GM15510 (cell line): ENCODE data around the gene PDIA2.

Source experiments
- POLR2A ChIP-seq: IDR thresholded peaks from 3 replicates; pipeline ENCODE4 v1.6.1; 2011; ENCODE audit warnings: borderline replicate concordance; ENCODE audit not compliant: insufficient read length; ENCODE audit errors: extremely low read depth

PDIA2 gene

DNA sequence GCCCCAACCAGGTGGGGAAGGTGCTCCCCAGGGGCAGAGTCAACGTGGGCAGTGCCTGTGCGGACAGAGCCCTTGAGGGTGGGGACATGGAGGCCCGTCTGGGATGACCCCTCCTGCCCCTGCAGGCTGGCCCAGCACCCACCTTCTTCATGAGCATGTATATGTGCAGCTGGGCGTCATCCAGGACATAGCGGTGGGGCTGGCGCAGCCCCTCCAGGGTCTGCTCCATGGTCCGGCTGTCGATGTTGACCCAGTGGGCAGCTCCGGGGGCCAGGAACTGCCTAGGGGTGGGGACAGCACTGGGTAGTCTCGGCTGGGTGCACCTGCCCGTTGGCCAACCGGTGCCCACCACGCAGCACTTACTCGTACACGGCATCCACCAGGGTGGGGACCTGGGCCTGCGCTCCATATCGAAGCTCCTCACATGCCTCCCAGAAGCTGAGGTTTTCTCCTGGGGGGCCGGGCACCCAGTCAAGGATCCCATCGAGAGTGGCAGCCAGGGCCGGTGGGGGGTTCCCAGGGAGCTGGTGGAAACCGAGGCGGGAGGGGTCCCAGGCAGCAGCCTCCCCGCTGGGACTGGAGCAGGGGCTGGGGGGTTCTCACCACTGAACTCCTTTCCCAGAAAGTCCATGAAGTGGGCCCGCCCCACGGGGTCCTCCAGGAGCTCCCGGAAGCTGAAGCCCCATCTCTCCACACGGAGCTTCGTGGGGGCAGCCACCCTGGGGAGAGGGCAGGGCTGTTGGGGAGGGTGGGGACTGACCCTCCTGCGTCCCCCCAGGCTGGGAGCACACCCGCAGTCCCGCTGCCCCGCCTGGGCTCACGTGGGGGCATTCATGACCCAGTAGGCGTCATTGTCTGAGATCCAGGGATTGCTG lies 12.3 kb upstream of the PDIA2 start:
- TF ChIP-seq POLR2A = no peak

DNA sequence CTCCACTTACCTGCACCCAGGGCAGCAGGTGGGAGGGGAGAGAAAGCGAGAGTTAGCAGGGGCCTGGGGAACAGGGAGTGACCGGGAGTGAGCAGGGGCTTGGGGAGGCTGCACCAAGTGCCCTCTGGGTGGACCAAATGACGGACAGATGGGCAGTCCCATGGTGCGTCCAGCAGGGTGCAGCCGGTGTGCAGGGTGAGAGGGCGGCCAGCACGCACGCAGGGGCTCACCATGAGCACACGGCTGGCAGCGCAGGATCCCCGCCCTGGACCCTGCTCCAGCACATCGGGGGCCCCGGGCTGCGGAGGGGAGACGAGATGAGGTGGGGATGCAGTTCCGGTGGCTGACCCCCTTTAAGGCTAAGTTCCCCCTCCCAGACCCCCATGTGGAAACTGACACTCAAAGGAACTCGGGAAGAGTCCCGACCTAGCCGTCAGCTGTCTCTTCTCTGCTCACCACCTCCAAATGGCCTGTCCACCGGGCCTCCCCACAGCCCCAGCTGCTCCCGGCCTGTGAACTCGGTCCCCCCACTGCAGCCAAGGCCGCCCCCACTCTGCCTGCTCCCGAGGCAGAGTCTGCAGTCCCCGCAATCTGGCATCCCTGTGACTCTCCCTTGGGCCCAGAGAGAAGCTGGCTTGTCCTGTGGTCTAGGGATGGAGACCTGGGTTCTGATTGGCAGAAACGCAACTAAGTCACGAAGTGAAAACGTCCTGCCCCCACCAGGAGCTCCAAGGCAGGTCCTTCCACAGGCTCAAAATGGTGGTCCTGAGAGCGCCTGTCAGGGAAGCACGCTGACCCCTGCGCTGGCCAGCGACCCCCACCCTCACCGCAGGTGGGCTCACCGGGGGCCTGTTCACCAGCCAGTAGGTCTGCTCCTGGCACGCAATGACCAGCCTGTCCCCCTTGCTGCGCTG lies 10.1 kb upstream of the PDIA2 start:
- no peak for TF ChIP-seq POLR2A

DNA sequence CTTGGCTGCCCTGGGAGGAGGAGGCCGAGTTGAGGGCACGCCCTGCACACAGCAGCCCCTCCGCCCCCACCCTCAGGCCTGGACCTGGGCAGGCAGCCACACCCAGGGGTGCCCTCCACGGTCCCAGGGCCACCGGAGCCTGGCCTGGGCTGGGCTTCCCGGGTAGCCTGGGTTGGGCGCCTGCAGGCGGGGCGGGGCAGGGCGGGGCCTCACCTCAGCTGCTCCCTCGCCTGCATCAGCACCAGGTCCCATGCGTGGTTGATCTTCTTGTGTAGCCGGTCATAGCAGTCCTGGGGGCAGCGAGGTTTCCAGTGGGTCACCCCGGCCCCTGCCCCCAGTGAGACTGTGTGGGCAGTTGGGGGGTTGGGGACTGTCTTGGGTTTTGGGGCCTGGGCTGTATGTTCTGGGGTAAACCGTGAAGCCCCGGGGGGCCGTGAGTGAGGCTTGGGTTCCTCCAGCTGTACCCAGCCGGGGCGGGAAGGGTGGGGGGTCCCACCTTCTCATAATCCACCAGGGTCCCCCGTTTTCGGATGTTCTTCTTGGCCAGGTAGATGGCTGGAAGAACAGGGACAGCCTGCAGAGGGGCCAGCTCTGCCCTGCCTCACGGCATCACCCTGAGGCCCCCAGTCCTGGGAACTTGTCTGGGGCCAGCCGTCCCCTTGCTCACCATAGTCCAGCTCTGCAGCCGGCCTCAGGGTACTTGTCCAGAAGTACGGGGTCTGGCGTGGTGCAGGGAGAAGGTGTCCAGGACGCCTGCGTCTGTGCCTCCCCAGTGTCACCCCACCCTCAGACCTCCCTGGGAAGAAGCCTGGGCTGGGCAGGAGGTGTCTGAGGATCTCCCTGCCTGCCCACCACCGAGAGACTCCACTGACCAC lies 9.2 kb upstream of the PDIA2 start:
- TF ChIP-seq POLR2A = no peak

DNA sequence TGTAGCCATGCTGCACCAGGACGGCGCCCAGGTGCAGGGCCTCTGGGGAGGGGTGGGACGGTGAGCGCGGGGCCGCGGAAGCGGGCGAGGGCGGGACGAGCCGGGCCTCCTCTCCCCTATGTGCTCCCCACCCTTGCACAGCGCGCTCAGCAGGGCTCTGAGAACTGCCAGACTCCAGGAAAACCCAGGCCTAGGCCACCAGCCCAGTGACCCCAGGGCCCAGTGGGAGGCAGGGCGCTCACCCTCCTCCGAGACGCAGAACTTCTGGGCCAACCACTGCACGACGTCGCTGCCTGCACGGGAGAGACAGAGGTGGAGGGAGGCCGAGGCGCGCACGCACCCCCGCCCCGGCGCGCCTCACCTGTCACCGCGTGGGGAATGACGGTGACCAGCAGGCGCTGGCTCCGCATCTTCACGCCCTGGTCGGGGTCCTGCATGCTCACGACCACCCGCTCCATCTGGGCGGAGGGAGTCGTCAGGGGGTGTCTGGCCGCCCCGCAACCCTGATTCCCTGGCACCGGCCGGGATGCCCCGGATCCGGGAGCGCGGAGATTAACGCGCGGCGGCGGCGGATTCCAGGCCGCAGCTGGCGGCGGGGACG lies 7.8 kb upstream of the PDIA2 start:
- no peak for TF ChIP-seq POLR2A

DNA sequence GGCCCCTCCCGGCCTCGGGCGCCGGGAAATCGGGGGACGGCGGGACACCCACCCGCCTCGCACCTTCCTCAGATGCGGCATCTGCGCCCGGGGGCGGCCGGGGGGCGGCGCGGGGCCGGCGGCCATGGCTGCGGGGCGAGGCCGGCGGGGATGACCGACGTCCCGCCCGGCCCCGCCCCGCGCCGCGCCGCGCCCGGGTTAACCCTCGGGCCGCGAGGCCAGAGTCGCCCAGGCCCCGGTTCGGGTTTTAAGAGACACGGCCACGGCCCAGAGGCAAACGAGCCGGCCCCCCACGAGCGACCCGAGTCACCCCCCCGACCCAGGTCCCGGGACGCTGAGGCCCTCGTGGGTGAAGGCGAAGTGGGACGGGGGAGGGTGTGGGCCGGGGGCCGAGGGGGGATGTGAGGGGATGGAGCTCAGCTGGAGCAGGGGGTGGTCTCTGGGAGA lies 7.2 kb upstream of the PDIA2 start, which contains the start of gene RGS11:
TSS of gene RGS11 (minus strand) at position 159 of the 447 bp plus-strand sequence. CDS start at position 126, 33 bp downstream.
- TF ChIP-seq POLR2A = no peak

DNA sequence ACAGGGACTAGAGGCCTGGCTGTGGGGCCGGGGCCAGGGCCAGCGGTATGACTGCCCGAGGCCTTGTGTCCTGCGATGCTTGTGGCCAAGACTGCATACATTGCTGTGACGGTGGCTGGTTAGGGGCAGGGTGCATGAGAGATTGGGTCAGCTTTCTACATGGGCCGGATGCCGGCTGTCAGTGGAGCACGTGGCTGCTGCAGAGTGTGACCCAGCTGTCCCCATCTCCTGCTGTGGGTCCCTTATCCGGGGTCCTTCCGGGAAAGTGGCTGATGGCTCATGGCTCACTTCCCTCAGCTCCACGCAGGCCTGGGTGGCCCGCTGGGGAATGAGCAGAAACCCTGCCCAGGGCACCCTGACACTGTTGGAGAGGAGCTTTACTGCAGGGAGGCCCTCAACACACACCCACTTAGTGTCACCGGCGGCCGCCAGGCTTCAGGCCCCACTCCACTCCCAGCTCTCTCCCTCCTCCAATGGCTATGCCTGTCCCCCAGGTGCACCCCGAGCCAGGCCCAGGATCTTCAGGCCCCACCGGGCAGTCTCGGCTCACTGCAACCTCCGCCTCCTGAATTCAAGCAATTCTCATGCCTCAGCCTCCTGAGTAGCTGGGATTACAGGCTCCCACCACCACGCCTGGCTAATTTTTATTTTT lies 6.4 kb upstream of the PDIA2 start:
- no peak for TF ChIP-seq POLR2A

DNA sequence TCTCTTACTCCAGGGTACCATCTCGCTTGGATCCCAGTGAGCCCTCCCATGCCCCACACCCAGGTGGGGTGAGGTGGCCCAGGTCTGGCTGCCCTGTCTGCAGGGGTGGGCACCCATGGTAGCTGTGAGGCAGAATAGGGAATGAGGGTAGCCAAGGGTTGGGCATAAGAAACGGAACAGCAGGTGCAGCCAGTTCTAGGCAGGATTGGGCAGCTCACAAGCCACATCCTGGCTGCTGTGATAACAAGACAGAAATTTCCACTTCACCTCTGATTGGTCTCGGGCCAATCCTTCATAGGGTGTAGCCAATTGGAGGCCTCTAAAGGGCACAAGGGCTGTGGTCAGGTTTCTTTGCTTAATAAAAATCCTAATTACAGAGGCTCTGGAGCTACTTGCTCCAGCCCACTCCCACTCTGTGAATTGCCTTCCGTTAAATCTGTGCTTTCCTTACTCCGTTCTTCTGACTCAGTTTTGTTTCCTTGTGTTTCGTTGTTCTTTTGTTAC lies 4.0 kb upstream of the PDIA2 start:
- TF ChIP-seq POLR2A = no peak

DNA sequence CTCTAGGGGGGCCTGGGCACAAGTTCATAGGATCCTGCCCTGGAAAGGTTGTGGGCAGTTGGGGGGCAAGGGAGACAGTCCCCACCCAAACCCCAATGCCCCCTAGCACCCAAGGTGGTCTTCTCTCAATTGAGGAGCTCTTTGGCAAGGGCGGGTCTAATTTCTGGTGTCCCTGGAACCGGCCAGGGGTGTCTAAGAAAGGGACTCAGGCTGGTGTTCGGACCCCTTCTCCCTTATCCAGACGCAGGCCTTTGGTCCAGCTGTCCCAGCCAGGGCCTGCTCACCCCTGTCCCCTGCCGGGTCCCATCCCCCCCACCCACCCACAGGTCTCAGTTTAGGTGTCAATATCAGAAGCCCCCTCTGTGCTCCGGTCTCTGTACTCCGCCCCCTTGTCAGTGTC lies 3.4 kb upstream of the PDIA2 start:
- TF ChIP-seq POLR2A = no peak

DNA sequence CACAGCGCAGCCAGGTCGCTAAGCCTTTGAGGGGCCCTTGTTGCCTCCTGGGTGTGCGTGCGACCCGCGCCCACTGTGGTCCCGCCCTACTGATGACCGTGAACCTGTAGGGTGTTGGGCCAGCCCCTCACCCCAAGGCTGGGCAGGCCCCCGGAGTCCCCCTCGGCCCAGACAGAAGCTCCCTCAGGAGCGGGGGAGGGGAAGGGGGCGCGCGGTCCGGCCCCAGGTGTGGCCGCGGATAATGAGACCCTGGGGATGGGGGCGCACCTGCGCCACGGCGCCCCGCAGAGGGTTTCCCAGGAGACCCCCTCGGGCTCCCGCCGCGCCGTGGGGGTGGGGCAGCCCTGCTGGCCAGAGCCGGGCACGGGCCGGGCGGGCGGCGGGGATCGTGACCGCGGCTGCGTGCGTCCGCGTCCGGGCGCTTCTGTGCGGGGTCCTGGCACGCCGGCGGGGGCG lies 2.9 kb upstream of the PDIA2 start:
- TF ChIP-seq POLR2A = no peak

DNA sequence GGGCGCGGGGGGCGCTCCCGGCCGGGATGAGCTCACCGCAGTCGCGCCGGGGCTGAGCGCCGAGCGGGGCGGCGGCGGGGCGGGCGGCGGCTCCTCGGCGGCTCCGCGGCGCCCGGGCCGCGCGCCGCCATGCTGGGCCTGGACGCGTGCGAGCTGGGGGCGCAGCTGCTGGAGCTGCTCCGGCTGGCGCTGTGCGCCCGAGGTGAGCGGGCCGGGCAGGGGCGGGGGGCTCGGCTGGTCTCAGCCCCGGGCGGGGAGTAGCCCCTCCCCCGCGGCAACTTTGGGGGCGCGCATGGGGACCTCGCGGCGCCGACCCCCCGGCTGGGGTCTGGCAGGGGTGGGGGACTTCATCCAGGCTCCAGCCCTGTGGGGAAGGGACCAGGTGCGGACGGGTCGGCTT lies 2.4 kb upstream of the PDIA2 start, which contains the start of gene ARHGDIG:
TSS of gene ARHGDIG (plus strand) at position 40 of the 400 bp plus-strand sequence. CDS start at position 130, 90 bp downstream.
- no peak for TF ChIP-seq POLR2A

DNA sequence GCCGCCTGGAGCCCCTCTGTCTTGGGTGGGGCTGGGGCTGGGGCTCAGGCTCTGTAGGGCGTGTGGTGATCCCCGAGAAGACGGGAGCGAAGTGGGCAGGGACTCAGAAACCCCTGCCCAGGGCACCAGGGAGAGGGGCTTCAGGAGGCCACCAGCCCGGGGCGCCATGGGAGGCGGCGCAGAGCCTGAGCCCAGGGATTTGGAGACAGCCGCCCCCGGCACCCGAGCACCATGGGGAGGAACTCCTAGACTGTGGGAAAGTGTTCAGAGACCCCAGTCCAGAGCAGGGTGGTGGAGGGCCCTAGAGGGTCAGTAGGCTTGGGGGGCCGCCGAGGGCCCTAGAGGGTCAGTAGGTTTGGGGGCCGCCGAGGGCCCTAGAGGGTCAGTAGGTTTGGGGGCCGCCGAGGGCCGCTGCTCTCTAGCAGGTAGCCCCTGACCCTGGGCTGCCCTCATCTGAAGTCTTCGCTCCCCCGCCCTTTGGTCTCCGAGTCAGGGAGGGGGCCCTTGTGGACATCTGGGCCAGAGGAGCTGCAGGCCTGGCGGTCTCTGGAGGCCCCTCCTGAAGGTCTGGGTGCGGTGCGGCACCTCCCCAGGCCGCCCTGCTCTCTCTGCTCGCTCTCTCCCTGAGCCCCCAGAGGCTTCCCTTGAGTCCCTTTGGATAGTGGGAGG lies 1.8 kb upstream of the PDIA2 start:
- TF ChIP-seq POLR2A = no peak

DNA sequence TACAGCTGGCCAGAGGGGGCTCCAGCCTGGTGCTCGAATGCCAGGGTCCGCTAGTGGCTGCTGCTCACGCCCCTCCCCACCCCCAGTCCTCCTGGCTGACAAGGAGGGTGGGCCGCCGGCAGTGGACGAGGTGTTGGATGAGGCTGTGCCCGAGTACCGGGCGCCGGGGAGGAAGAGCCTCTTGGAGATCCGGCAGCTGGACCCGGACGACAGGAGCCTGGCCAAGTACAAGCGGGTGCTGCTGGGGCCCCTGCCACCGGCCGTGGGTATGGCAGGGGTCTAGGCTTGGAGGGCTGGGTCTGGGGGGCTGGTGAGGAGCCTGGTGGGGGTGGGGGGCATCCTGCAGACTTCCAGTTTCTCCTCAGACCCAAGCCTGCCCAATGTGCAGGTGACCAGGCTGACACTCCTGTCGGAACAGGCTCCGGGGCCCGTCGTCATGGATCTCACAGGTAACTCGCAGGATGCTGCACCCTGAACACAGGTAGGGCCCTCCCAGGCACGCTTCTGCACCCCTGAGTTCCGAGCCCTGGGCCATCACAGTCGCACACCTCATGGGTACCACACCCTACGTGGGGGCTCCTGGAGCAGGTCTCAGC lies 1.2 kb upstream of the PDIA2 start:
- no peak for TF ChIP-seq POLR2A

DNA sequence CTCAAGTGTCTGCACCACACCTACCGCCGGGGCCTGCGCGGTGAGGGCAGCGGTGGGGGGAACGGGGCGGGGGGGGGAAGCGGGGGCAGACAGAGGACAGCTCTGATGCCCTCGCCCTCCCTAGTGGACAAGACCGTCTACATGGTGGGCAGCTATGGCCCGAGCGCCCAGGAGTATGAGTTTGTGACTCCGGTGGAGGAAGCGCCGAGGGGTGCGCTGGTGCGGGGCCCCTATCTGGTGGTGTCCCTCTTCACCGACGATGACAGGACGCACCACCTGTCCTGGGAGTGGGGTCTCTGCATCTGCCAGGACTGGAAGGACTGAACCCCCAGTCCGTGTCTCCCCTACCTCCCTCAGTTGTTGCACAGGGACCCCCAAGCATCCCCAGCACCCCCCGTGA lies 473 bp upstream of the PDIA2 start:
- TF ChIP-seq POLR2A = no peak
